ENCODE data around the gene NAA10. TPM values are rescaled to one million over a fixed set of nuclear protein-coding genes. Genes with fewer than 3 reads are reported as not detected.

NAA10 gene
- total RNA-seq: 32.6 and 69.1 TPM in 2 replicates

GRCh38 chrX:153934762-153935325 lies at the start of gene NAA10:
Gene NAA10 (minus strand): TSS chrX:153935037. CDS start chrX:153934904, 133 bp downstream.

GRCh38 chrX:153972368-153973126 lies 37.7 kb upstream of the NAA10 start, which contains the start of gene TMEM187:
Gene TMEM187 (plus strand): TSS chrX:153972754. CDS start chrX:153982063, 9,309 bp downstream.

GRCh38 chrX:153971450-153972367 lies 36.9 kb upstream of the NAA10 start, which contains the start of gene HCFC1:
Gene HCFC1 (minus strand): TSS chrX:153971818. CDS start chrX:153970840, 978 bp downstream.

GRCh38 chrX:153944140-153944799 lies 9.4 kb upstream of the NAA10 start, which contains the start of gene RENBP:
Gene RENBP (minus strand): TSS chrX:153944643. CDS start chrX:153944610, 33 bp downstream.

GRCh38 chrX:153925739-153926551 lies 8.9 kb downstream of the NAA10 start, which contains the start of gene ARHGAP4:
Gene ARHGAP4 (minus strand): TSS chrX:153926264. CDS start chrX:153926202, 62 bp downstream.

GRCh38 chrX:153903991-153904957 lies 30.6 kb downstream of the NAA10 start, which contains the start of gene AVPR2:
Gene AVPR2 (plus strand): TSS chrX:153904673. CDS start chrX:153905146, 473 bp downstream.

GRCh38 chrX:153885968-153886903 lies 48.6 kb downstream of the NAA10 start, which contains the start of gene L1CAM:
Gene L1CAM (minus strand): TSS chrX:153886173. CDS start chrX:153875836, 10,337 bp downstream.

Small RNA genes within 50 kb of the gene (small RNA-seq; reads per million reads assigned to genes)
- gene MIR3202-1: not detected

Other genes with a start within 250 kb of the NAA10 start
- gene SLC6A8, start 247.1 kb downstream of the NAA10 start, total RNA-seq: 2.7 and 4.0 TPM in 2 replicates
- 90.3 and 146 TPM in 2 replicates for gene BCAP31, start 210.7 kb downstream of the NAA10 start, total RNA-seq
- 11.0 and 12.4 TPM in 2 replicates for gene ABCD1, start 210.2 kb downstream of the NAA10 start, total RNA-seq
- 0.39 and 2.3 TPM in 2 replicates for gene PLXNB3, start 170.8 kb downstream of the NAA10 start, total RNA-seq
- gene SRPK3, start 154.0 kb downstream of the NAA10 start, total RNA-seq: under 0.01 and 1.1 TPM in 2 replicates
- gene IDH3G, start 140.7 kb downstream of the NAA10 start, total RNA-seq: 43.2 and 78.4 TPM in 2 replicates
- gene SSR4, start 140.4 kb downstream of the NAA10 start, total RNA-seq: 157 and 199 TPM in 2 replicates
- 0.39 TPM in 1 of 2 replicates, not detected in the other for gene PDZD4, start 104.5 kb downstream of the NAA10 start, total RNA-seq
- gene L1CAM, start 48.9 kb downstream of the NAA10 start, total RNA-seq: 0.22 and 0.39 TPM in 2 replicates
- not detected in 2 replicates for gene AVPR2, start 30.4 kb downstream of the NAA10 start, total RNA-seq
- 2.9 and 5.9 TPM in 2 replicates for gene ARHGAP4, start 8.8 kb downstream of the NAA10 start, total RNA-seq
- under 0.01 and 0.11 TPM in 2 replicates for gene RENBP, start 9.6 kb upstream of the NAA10 start, total RNA-seq
- gene HCFC1, start 36.8 kb upstream of the NAA10 start, total RNA-seq: 21.6 and 43.1 TPM in 2 replicates
- 9.0 and 9.4 TPM in 2 replicates for gene TMEM187, start 37.7 kb upstream of the NAA10 start, total RNA-seq
- gene IRAK1, start 84.9 kb upstream of the NAA10 start, total RNA-seq: 29.4 and 86.4 TPM in 2 replicates
- 21.0 and 23.6 TPM in 2 replicates for gene MECP2, start 162.7 kb upstream of the NAA10 start, total RNA-seq
- gene OPN1LW, start 209.2 kb upstream of the NAA10 start, total RNA-seq: not detected in 2 replicates
- not detected in 2 replicates for gene OPN1MW, start 247.6 kb upstream of the NAA10 start, total RNA-seq

Data from placental epithelial cell (primary cell).